Measurements from ENCODE around the gene VPS13D.
A peak's percentile ranks its signal among the peaks of the same experiment; 100 is the strongest.
"Not testable (repeated sequence)": the region's sequence is repeated elsewhere in the genome, so short reads cannot be mapped to it uniquely, and the experiment has no call there.

VPS13D gene

GRCh38 chr1:12220890-12221289 lies 8.9 kb upstream of the VPS13D start:
- intact Hi-C loops (cut with DNase I): no loop called here
- DNase-seq: no peak

GRCh38 chr1:12222700-12223099 lies 7.1 kb upstream of the VPS13D start:
- intact Hi-C loops (cut with DNase I); DNase-seq: not testable (repeated sequence)

GRCh38 chr1:12224092-12224491 lies 5.7 kb upstream of the VPS13D start:
- DNase-seq; intact Hi-C loops (cut with DNase I): not testable (repeated sequence)

- DNase-seq: no peak
- intact Hi-C loops (cut with DNase I): no loop called here
Measured at GRCh38 chr1:12228979-12229378, 851 bp upstream of the VPS13D start.

- DNase-seq: peak in 1 of 42 donors; percentile 44
- intact Hi-C loops (cut with DNase I): no loop called here
Measured at GRCh38 chr1:12229386-12229834, 420 bp upstream of the VPS13D start.

- intact Hi-C loops (cut with DNase I): no loop called here
- DNase-seq: peak in 28 of 42 donors; percentile 8 to 54 (median 29)
Measured at GRCh38 chr1:12230549-12231275, 882 bp downstream of the VPS13D start.

GRCh38 chr1:12231276-12231595 lies 1.4 kb downstream of the VPS13D start:
- no peak for DNase-seq
- intact Hi-C loops (cut with DNase I): no loop called here

GRCh38 chr1:12232221-12232620 lies 2.4 kb downstream of the VPS13D start:
- peak in 6 of 42 donors; percentile 15 to 61 (median 30) for DNase-seq
- intact Hi-C loops (cut with DNase I): no loop called here

GRCh38 chr1:12244078-12244477 lies 14.2 kb downstream of the VPS13D start:
- intact Hi-C loops (cut with DNase I): no loop called here
- DNase-seq: no peak

- no peak for DNase-seq
- intact Hi-C loops (cut with DNase I): no loop called here
Measured at GRCh38 chr1:12244585-12244984, 14.8 kb downstream of the VPS13D start.

- DNase-seq: no peak
- intact Hi-C loops (cut with DNase I): no loop called here
Measured at GRCh38 chr1:12245116-12245515, 15.3 kb downstream of the VPS13D start.

- intact Hi-C loops (cut with DNase I): no loop called here
- DNase-seq: no peak
Measured at GRCh38 chr1:12245733-12246132, 15.9 kb downstream of the VPS13D start.

GRCh38 chr1:12246584-12246983 lies 16.8 kb downstream of the VPS13D start:
- no peak for DNase-seq
- intact Hi-C loops (cut with DNase I): no loop called here

GRCh38 chr1:12249181-12249580 lies 19.4 kb downstream of the VPS13D start:
- no peak for DNase-seq
- intact Hi-C loops (cut with DNase I): no loop called here

GRCh38 chr1:12249748-12250147 lies 19.9 kb downstream of the VPS13D start:
- intact Hi-C loops (cut with DNase I): no loop called here
- no peak for DNase-seq

GRCh38 chr1:12251442-12251841 lies 21.6 kb downstream of the VPS13D start:
- intact Hi-C loops (cut with DNase I): no loop called here
- DNase-seq: no peak

GRCh38 chr1:12255913-12256312 lies 26.1 kb downstream of the VPS13D start:
- DNase-seq: no peak
- intact Hi-C loops (cut with DNase I): no loop called here

- intact Hi-C loops (cut with DNase I): no loop called here
- no peak for DNase-seq
Measured at GRCh38 chr1:12258272-12258671, 28.4 kb downstream of the VPS13D start.

- intact Hi-C loops (cut with DNase I): no loop called here
- no peak for DNase-seq
Measured at GRCh38 chr1:12269351-12269750, 39.5 kb downstream of the VPS13D start.

GRCh38 chr1:12271033-12271432 lies 41.2 kb downstream of the VPS13D start:
- intact Hi-C loops (cut with DNase I): no loop called here

GRCh38 chr1:12272770-12273169 lies 42.9 kb downstream of the VPS13D start:
- no peak for DNase-seq
- intact Hi-C loops (cut with DNase I): no loop called here

More at GRCh38 chr1:12271033-12271432, 41.2 kb downstream of the VPS13D start:
- DNase-seq: no peak

Measured in head of caudate nucleus (tissue), 42 donors.